ENCODE data around the gene IPCEF1.

Gene IPCEF1

DNA sequence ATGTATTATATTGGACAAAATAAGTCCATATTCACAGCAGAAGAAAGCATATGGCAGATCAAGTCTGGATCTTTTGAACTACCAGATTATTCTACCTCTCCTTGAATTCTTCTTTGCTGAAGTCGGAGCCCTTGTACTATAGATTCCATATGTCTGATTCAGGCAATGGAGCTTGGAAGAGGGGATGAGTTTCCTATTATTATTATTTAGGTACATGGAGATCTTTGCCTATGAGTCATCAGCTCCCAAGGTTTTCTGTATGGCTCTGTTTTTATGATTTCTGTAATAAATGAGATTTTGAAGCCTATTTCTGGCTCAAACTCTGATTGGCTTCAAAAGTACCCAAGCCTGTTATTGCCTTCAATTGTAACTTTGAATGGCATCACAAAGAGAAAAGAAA is 245.6 kb downstream of the IPCEF1 start:
- H3K4me3 ChIP-seq (ENCODE audit: low read depth, low read length) = no peak overlapping the region
- no peak for DNase-seq (ENCODE audit: low read depth)
- TF ChIP-seq CTCF (IDR thresholded peaks at IDR 0.05; ENCODE audit: control insufficient read depth, extremely low read depth, insufficient read depth) = no peak

GRCh38 chr6:154106251-154106650 is 250.4 kb downstream of the IPCEF1 start:
- no peak for DNase-seq (ENCODE audit: low read depth)
- TF ChIP-seq CTCF (IDR thresholded peaks at IDR 0.05; ENCODE audit: control insufficient read depth, extremely low read depth, insufficient read depth) = no peak
- no peak overlapping the region for H3K4me3 ChIP-seq (ENCODE audit: low read depth, low read length)
